ENCODE measurements around the gene NOB1. TPM values are rescaled to one million over a fixed set of nuclear protein-coding genes. Genes with fewer than 3 reads are reported as not detected.
"Not testable (repeated sequence)": the region's sequence is repeated elsewhere in the genome, so short reads cannot be mapped to it uniquely, and the experiment has no call there.

The NOB1 gene
- total and polyA plus RNA-seq, 2 experiments from 2014 or later, result 24.8 to 44.5 TPM

DNA sequence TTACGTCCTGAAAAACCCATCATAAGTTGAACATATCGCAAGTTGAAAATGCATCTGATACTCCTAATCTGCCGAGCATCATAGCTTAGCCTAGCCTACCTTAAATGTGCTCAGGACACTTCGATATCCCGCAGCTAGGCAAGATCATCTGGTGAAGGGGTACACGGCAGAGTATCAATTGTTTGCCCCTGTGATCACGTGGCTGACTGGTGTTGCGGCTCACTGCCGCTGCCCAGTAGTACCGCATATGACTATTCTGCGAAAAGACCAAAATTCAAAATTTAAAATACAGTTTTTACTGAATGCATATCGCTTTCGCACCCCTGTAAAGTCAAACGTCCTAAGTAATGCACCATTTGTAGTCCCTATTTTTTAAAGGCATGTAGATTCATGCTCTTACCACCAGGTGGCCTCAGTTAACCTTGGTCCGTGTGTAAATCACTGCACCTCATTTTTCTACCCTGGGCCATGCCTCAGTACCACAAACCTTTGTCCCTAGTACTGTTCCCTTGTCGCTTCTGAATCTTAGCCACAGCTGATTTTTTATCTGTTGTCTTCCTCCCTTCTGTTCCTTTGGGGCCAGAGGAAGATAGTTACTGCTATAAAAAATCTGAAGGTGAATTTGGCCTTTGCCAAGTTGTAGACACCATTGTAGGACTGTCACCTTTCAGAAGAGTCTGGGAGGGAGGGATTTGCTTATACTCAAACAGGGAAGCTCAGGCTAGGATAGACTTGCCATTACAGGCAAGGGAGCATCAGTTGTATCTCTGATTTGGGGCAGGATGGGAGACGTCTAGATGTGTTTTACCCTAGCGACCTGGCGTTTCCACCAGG, 41.8 kb upstream of the NOB1 start:
- no peaks in the 10 kb centered on the region for H3K9me2 ChIP-seq (ENCODE audit: insufficient read depth)
- no peaks in the 10 kb centered on the region for H3K27me3 ChIP-seq (replicated peaks; ENCODE audit: insufficient read depth)
- H3K4me3 ChIP-seq, result no peak overlapping the region
- no peaks in the 10 kb centered on the region for H3K4me1 ChIP-seq (ENCODE audit: insufficient read depth)
- H3K27ac ChIP-seq, result no peak overlapping the region
- H3K79me2 ChIP-seq (ENCODE audit: insufficient read depth), result no peaks in the 10 kb centered on the region
- no peaks in the 10 kb centered on the region for H3K36me3 ChIP-seq (ENCODE audit: low read depth)
- no peak for TF ChIP-seq EZH2 (IDR thresholded peaks at IDR 0.05; ENCODE audit: insufficient read depth, poor library complexity, severe bottlenecking)
- TF ChIP-seq EZH2phosphoT487 (IDR thresholded peaks at IDR 0.05; ENCODE audit: insufficient read depth, low read depth), result no peak
- H4K20me1 ChIP-seq (ENCODE audit: insufficient read depth), result no peaks in the 10 kb centered on the region
- no peak overlapping the region for H3K9ac ChIP-seq
- no peak overlapping the region for H2AFZ ChIP-seq
- H3K9me3 ChIP-seq (ENCODE audit: low read depth), result no peaks in the 10 kb centered on the region
- H3K4me2 ChIP-seq (ENCODE audit: unreplicated experiment), result no peak overlapping the region
- DNase-seq, result peak; percentile 78
- in situ Hi-C loops (cut with MboI), result no loop called here
- WGBS, 2 experiments (ENCODE audit: low coverage in 1 of 2, low lambda C conversion rate in 2 of 2, missing lambda C conversion rate in 2 of 2), result 37 to 38% methylated on average over 19 of the region's 19 CpGs
- 0 out of 2 replicates have a peak, but pooled peaks cover 3% of the 10 kb centered on the region for H3F3A ChIP-seq (ENCODE audit: insufficient read depth)

GRCh38 chr16:69794486-69794885, 39.8 kb upstream of the NOB1 start:
- Histone ChIP-seq H3K9ac (no peak overlapping the region), H3K79me2 (ENCODE audit: insufficient read depth) (no peaks in the 10 kb centered on the region), H3K27me3 (replicated peaks; ENCODE audit: insufficient read depth) (no peaks in the 10 kb centered on the region), H3K9me3 (ENCODE audit: low read depth) (no peaks in the 10 kb centered on the region), H3K36me3 (ENCODE audit: low read depth) (no peaks in the 10 kb centered on the region; the same call in 1 of the 2 replicates), H2AFZ (no peak overlapping the region), H3K4me3 (no peak overlapping the region), H3K4me2 (ENCODE audit: unreplicated experiment) (no peak overlapping the region), H3K27ac (no peak overlapping the region), H3K9me2 (ENCODE audit: insufficient read depth) (no peaks in the 10 kb centered on the region), H4K20me1 (ENCODE audit: insufficient read depth) (no peaks in the 10 kb centered on the region), H3K4me1 (ENCODE audit: insufficient read depth) (no peaks in the 10 kb centered on the region), H3F3A (ENCODE audit: insufficient read depth) (0 out of 2 replicates have a peak, but pooled peaks cover 3% of the 10 kb centered on the region)
- TF ChIP-seq EZH2 (IDR thresholded peaks at IDR 0.05; ENCODE audit: insufficient read depth, poor library complexity, severe bottlenecking), result no peak
- no peak for TF ChIP-seq EZH2phosphoT487 (IDR thresholded peaks at IDR 0.05; ENCODE audit: insufficient read depth, low read depth)
- WGBS, 2 experiments (ENCODE audit: low coverage in 1 of 2, low lambda C conversion rate in 2 of 2, missing lambda C conversion rate in 2 of 2), result 36 to 44% methylated on average over 2 of the region's 2 CpGs
- DNase-seq, result no peak
- in situ Hi-C loops (cut with MboI), result no loop called here

- Histone ChIP-seq H3K9me3 (ENCODE audit: low read depth) (no peaks in the 10 kb centered on the region), H3F3A (ENCODE audit: insufficient read depth) (0 out of 2 replicates have a peak, but pooled peaks cover 3% of the 10 kb centered on the region), H3K4me2 (ENCODE audit: unreplicated experiment) (no peak overlapping the region), H3K27ac (no peak overlapping the region), H3K4me1 (ENCODE audit: insufficient read depth) (no peaks in the 10 kb centered on the region), H3K4me3 (no peak overlapping the region), H3K36me3 (ENCODE audit: low read depth) (peaks cover 3% of the 10 kb centered on the region; the same call in 1 of the 2 replicates), H4K20me1 (ENCODE audit: insufficient read depth) (no peaks in the 10 kb centered on the region), H3K27me3 (replicated peaks; ENCODE audit: insufficient read depth) (no peaks in the 10 kb centered on the region), H3K9ac (no peak overlapping the region), H3K79me2 (ENCODE audit: insufficient read depth) (no peaks in the 10 kb centered on the region), H3K9me2 (ENCODE audit: insufficient read depth) (no peaks in the 10 kb centered on the region), H2AFZ (no peak overlapping the region)
- no peak for DNase-seq
- TF ChIP-seq EZH2phosphoT487 (IDR thresholded peaks at IDR 0.05; ENCODE audit: insufficient read depth, low read depth) (no peak), EZH2 (IDR thresholded peaks at IDR 0.05; ENCODE audit: insufficient read depth, poor library complexity, severe bottlenecking) (no peak)
- 96 to 97% methylated on average over 4 of the region's 4 CpGs for WGBS, 2 experiments (ENCODE audit: low coverage in 1 of 2, low lambda C conversion rate in 2 of 2, missing lambda C conversion rate in 2 of 2)
- in situ Hi-C loops (cut with MboI), result no loop called here
Observed at GRCh38 chr16:69793526-69793925, 38.8 kb upstream of the NOB1 start.

GRCh38 chr16:69791391-69791847, 36.7 kb upstream of the NOB1 start:
- H4K20me1 ChIP-seq (ENCODE audit: insufficient read depth); H3K4me1 ChIP-seq (ENCODE audit: insufficient read depth); H3K27me3 ChIP-seq (replicated peaks; ENCODE audit: insufficient read depth); H3K4me2 ChIP-seq (ENCODE audit: unreplicated experiment); H3K9ac ChIP-seq; H3K36me3 ChIP-seq (ENCODE audit: low read depth); H3K79me2 ChIP-seq (ENCODE audit: insufficient read depth); H3K9me2 ChIP-seq (ENCODE audit: insufficient read depth); DNase-seq; H3K9me3 ChIP-seq (ENCODE audit: low read depth); H3F3A ChIP-seq (ENCODE audit: insufficient read depth); H3K4me3 ChIP-seq; H2AFZ ChIP-seq; in situ Hi-C loops (cut with MboI); H3K27ac ChIP-seq: not testable (repeated sequence)
- 92 to 95% methylated on average over 6 of the region's 6 CpGs for WGBS, 2 experiments (ENCODE audit: low coverage in 1 of 2, low lambda C conversion rate in 2 of 2, missing lambda C conversion rate in 2 of 2)

All from GM23248 (cell line).